Stomach (tissue), 9 donors: ENCODE measurements around the gene KIF21A. TPM values are rescaled to one million over a fixed set of nuclear protein-coding genes. Genes with fewer than 3 reads are reported as not detected.

Source experiments
- DNase-seq, 2 donors: peaks; one replicate each; pipeline versions ENCODE4 v3.0.0 to v3.0.0-alpha.2; 2013 to 2019
- H3K27ac ChIP-seq, 5 donors: fragments of 200-600 bp in 4 of 5; sonication (generic) in 4 of 5; one replicate each; pipeline ENCODE4 v1.5.1; 2013 to 2019; ENCODE audit warnings: mild to moderate bottlenecking in 1 of 5, moderate library complexity in 1 of 5
- H3K27me3 ChIP-seq, 3 donors: fragments of 200-600 bp; sonication (generic); one replicate each; pipeline ENCODE4 v1.5.1; 2017 to 2019; ENCODE audit warnings: mixed run types in 1 of 3
- H3K36me3 ChIP-seq, 4 donors: fragments of 200-600 bp; sonication (generic); 1 replicate in 3 of 4; 2 replicates in 1 of 4; pipeline ENCODE4 v1.5.1; 2016 to 2019
- H3K4me1 ChIP-seq, 4 donors: fragments of 200-600 bp; sonication (generic); one replicate each; pipeline ENCODE4 v1.5.1; 2016 to 2019
- H3K4me3 ChIP-seq, 4 donors: fragments of 200-600 bp; sonication (generic) in 3 of 4; one replicate each; pipeline ENCODE4 v1.5.1; 2016 to 2019; ENCODE audit warnings: mild to moderate bottlenecking in 1 of 4
- H3K9me3 ChIP-seq, 4 donors: fragments of 200-600 bp; sonication (generic); one replicate each; pipeline ENCODE4 v1.5.1; 2016 to 2019
- EP300 ChIP-seq: sonication (generic); formaldehyde crosslinking; IDR thresholded peaks from one replicate; pipeline ENCODE4 v1.6.1; 2017; ENCODE audit warnings: antibody characterized with exemption
- POLR2A ChIP-seq, 4 donors: fragments of 450-650 bp; IDR thresholded peaks; one replicate each; pipeline ENCODE4 v1.6.1; 2016; ENCODE audit warnings: antibody characterized with exemption in 4 of 4, control low read depth in 2 of 4, mild to moderate bottlenecking in 1 of 4, moderate library complexity in 1 of 4
- POLR2AphosphoS5 ChIP-seq, 3 donors: sonication (generic); formaldehyde crosslinking; IDR thresholded peaks; one replicate each; pipeline ENCODE4 v1.6.1; 2016; ENCODE audit warnings: antibody characterized with exemption in 3 of 3
- WGBS, 5 donors: extraction: QIAGEN DNeasy Blood & Tissue Kit in 3 of 5; methylation state at CpG; one replicate each; pipeline versions ENCODE4 v1.1.5 to v1.1.7; 2013 to 2018; 5-methylcytosine and 5-hydroxymethylcytosine counted together
- intact Hi-C: fragments of 100-400 bp; cut with DNase I; formaldehyde crosslinking; loops from one replicate; pipeline ENCODE4 v1.15.1; 2023; ENCODE audit warnings: low total_unique reads
- polyA plus RNA-seq, 3 donors: library from polyadenylated mRNA; stranded (reverse); fragments of 200-250 nt; gene quantifications; one replicate each; pipeline ENCODE4 v1.2.3, GENCODE V29; 2013
- total RNA-seq, 5 donors: library from RNA; depleted of rRNA; stranded (reverse); fragments of >200 nt; gene quantifications; one replicate each; pipeline versions ENCODE4 v1.1.0 to v1.2.3, GENCODE V29; 2014 to 2016
- TF ChIP-seq, protein P1 (sequence below), 7 experiments: fragments of 450-650 bp in 4 of 7; fragments of 200-600 bp in 3 of 7; sonication (generic) in 3 of 7; IDR thresholded peaks; one replicate each; pipeline ENCODE4 v1.5.1; 2016 to 2019; ENCODE audit warnings: antibody characterized with exemption in 7 of 7, control low read depth in 2 of 7, mild to moderate bottlenecking in 1 of 7
- donor health status: healthy with polysubstance abuse.
- donor health status: Bipolar disorder and iron deficiency.
- donor health status: healthy.

Gene KIF21A
- total and polyA plus RNA-seq, 8 donors, result 4.9 to 45.9 (median 16.7) TPM

DNA sequence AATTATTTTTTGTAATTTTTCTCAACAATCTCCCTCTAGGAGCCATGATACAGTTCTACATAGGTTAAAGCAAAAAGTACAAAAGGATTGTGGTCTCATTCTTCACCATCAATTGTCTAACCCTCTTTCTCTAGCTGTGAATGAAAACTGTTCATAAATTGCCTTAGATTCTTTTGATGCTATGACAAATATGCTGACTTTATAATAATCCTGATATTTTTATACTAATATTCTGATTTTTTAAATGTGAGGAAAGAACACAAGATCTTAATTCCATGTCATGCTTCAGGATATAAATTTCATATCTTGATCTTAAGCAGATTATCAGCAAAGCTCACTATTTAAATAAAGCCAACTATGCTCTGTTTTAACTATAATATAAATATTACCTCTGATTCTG is 75.4 kb downstream of the KIF21A start:
- no peak for DNase-seq
- intact Hi-C loops, result no loop called here
- no peaks in the 10 kb centered on the region for H3K27me3 ChIP-seq
- no peaks in the 10 kb centered on the region for H3K9me3 ChIP-seq
- no peak overlapping the region for H3K27ac ChIP-seq
- peaks cover 0 to 26% (median 2%) of the 10 kb centered on the region in 4 donors for H3K4me1 ChIP-seq
- H3K36me3 ChIP-seq, result peaks cover 0 to 7% (median 4%) of the 10 kb centered on the region in 4 donors
- H3K4me3 ChIP-seq, result no peak overlapping the region
- no peak for TF ChIP-seq POLR2A (IDR thresholded peaks at IDR 0.05)
- no peak for TF ChIP-seq EP300
- TF ChIP-seq, protein P1, sequence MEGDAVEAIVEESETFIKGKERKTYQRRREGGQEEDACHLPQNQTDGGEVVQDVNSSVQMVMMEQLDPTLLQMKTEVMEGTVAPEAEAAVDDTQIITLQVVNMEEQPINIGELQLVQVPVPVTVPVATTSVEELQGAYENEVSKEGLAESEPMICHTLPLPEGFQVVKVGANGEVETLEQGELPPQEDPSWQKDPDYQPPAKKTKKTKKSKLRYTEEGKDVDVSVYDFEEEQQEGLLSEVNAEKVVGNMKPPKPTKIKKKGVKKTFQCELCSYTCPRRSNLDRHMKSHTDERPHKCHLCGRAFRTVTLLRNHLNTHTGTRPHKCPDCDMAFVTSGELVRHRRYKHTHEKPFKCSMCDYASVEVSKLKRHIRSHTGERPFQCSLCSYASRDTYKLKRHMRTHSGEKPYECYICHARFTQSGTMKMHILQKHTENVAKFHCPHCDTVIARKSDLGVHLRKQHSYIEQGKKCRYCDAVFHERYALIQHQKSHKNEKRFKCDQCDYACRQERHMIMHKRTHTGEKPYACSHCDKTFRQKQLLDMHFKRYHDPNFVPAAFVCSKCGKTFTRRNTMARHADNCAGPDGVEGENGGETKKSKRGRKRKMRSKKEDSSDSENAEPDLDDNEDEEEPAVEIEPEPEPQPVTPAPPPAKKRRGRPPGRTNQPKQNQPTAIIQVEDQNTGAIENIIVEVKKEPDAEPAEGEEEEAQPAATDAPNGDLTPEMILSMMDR (IDR thresholded peaks at IDR 0.05), result no peak
- TF ChIP-seq POLR2AphosphoS5 (IDR thresholded peaks at IDR 0.05), result no peak

DNA sequence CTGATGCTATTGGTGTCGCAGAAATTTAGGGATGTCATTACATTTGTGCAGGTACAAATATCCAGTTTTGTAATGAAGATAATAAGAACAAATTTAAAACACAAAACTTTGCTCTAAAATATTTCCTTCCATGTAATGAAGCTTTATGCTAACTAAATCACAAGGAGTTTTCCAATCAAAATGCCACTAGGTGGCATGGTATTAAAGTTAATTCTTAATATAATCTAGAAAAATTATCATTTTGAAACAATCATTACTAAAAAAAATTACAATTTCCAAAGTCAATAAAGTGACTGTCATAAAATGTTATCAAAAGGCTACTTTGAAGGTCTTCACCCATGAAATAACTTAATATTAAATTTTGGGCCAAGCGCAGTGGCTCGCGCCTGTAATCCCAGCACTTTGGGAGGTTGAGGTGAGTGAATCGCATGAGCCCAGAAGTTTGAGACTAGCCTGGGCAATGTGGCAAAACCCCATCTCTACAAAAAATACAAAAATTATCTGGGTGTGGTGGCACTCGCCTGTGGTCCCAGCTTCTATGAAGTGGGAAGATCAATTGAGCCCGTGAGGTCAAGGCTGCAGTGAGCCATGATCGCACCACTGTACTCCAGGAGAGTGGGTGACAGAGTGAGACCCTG is 77.4 kb downstream of the KIF21A start:
- peaks cover 0 to 7% (median 4%) of the 10 kb centered on the region in 4 donors for H3K36me3 ChIP-seq
- no peak overlapping the region for H3K27ac ChIP-seq
- no peaks in the 10 kb centered on the region for H3K27me3 ChIP-seq
- TF ChIP-seq, protein P1 (IDR thresholded peaks at IDR 0.05), result peak in 2 of 7 experiments; percentile 11 to 12
- TF ChIP-seq EP300, result no peak
- H3K9me3 ChIP-seq, result no peaks in the 10 kb centered on the region
- 96 to 99% (median 97%) methylated on average over 8 of the region's 8 CpGs for WGBS, 5 donors
- H3K4me3 ChIP-seq, result no peak overlapping the region
- no peak for DNase-seq
- H3K4me1 ChIP-seq, result peaks cover 0 to 26% (median 2%) of the 10 kb centered on the region in 4 donors
- intact Hi-C loops, result no loop called here

DNA sequence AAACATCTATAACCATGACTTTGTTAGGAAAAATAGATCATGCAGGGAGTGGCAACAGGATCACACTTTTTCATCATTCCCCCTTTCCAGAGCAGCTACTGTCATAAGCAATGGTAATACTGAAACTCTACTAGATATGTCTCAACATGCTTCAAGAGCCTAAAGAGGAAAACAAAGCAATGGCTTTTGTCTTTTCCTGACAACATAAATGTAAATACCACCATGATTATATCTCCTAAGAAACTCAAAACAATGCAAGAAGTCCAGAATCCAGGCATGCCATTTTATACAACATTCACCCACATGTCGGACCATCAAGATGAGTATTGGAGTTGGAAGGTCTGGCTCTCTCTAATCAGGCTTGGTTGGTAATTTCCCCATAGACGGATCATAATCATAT is 78.7 kb downstream of the KIF21A start:
- TF ChIP-seq POLR2A (IDR thresholded peaks at IDR 0.05) (no peak), EP300 (no peak)
- no peak for DNase-seq
- no peak overlapping the region for H3K27ac ChIP-seq
- H3K36me3 ChIP-seq, result peaks cover 0 to 7% (median 4%) of the 10 kb centered on the region in 4 donors
- H3K27me3 ChIP-seq, result no peaks in the 10 kb centered on the region
- H3K4me1 ChIP-seq, result peaks cover 0 to 17% (median 2%) of the 10 kb centered on the region in 4 donors
- no peaks in the 10 kb centered on the region for H3K9me3 ChIP-seq
- H3K4me3 ChIP-seq, result no peak overlapping the region
- intact Hi-C loops, result no loop called here
- WGBS, 5 donors, result 74 to 92% (median 80%) methylated on average over 2 of the region's 2 CpGs

DNA sequence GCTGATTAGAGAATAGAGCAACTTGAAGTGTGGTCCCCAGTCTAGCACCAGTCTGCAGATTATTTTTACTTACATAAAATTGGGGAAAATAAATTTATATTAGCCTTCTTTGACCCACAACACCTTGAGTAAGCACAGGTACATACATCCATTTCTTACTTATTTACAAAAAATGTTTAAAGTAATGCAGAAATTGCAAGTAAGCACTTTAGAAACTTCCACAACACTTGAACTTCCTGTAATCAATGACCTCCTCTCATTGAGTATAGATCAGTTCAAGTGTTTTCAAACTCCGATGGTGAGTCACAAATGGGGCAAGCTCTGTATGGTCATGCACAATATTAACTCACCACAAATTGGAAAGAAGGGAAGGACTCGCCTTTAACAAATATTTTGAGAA is 83.3 kb downstream of the KIF21A start:
- 66 to 77% (median 70%) methylated on average over 2 of the region's 2 CpGs for WGBS, 5 donors

DNA sequence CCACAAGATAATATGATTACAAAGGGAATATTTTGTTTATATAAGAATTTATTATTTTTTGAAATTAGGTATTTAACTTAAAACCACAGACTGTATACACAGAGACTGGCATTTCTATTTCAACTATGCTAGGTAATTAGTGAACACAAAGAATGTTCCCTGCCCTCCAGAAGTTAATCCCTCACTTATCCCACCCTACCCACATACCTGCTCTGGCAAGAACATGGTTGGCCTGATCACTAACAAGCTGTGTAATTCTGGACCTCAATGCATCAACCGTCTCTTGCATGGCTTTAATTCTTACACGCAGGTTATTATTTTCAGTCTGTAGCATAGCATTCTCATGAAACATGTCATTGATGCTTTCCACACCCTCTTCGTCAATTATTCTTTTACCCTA is 85.9 kb downstream of the KIF21A start:
- TF ChIP-seq POLR2AphosphoS5 (IDR thresholded peaks at IDR 0.05), result no peak
- TF ChIP-seq, protein P1 (IDR thresholded peaks at IDR 0.05), result no peak
- no peak for TF ChIP-seq EP300
- TF ChIP-seq POLR2A (IDR thresholded peaks at IDR 0.05), result no peak
- H3K4me3 ChIP-seq, result no peak overlapping the region
- no peaks in the 10 kb centered on the region for H3K9me3 ChIP-seq
- H3K27me3 ChIP-seq, result no peaks in the 10 kb centered on the region
- intact Hi-C loops, result no loop called here
- DNase-seq, result no peak
- no peak overlapping the region for H3K27ac ChIP-seq
- 88 to 99% (median 95%) methylated on average over 3 of the region's 3 CpGs for WGBS, 5 donors
- H3K36me3 ChIP-seq, result peaks cover 0 to 17% (median 14%) of the 10 kb centered on the region in 4 donors
- H3K4me1 ChIP-seq, result no peaks in the 10 kb centered on the region

More for the DNA sequence above, 83.3 kb downstream of the KIF21A start:
- no peak overlapping the region for H3K27ac ChIP-seq
- intact Hi-C loops, result no loop called here
- H3K36me3 ChIP-seq, result peaks cover 0 to 17% (median 16%) of the 10 kb centered on the region in 4 donors
- TF ChIP-seq, protein P1 (IDR thresholded peaks at IDR 0.05), result no peak
- no peaks in the 10 kb centered on the region for H3K9me3 ChIP-seq
- H3K4me3 ChIP-seq, result no peak overlapping the region
- H3K4me1 ChIP-seq, result no peaks in the 10 kb centered on the region
- no peaks in the 10 kb centered on the region for H3K27me3 ChIP-seq
- DNase-seq, result no peak
